OCI-M2 (cell line): Measurements from ENCODE around the gene GRPEL1.
"Not testable (repeated sequence)": the region's sequence is repeated elsewhere in the genome, so short reads cannot be mapped to it uniquely, and the experiment has no call there.

ENCODE experiments used
- DNase-seq: peaks from one replicate; lab custom pipeline; 2025; ENCODE audit not compliant: unreplicated experiment; lab: John Stamatoyannopoulos, UW

GRPEL1 gene

DNA sequence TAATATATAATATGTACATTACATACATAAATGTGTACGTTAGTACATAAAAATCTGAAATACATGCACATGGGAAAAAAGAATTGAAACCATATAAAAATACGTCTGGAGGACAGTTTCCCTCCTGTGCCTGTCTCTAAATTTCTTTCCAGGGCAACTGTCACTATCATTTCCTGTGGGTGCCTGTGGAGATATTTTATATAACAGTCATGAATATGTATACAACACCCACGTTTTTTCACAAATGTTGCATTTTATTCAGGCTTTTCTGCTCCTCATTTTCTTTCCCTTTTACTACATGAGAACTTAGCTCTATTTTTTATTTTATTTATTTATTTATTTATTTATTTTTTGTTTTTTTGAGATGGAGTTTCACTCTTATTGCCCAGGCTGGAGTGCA, 24.2 kb upstream of the GRPEL1 start:
- DNase-seq: no peak

GRCh38 chr4:7089213-7089986, 21.5 kb upstream of the GRPEL1 start:
- DNase-seq: no peak

GRCh38 chr4:7087036-7087435, 19.2 kb upstream of the GRPEL1 start:
- no peak for DNase-seq

DNA sequence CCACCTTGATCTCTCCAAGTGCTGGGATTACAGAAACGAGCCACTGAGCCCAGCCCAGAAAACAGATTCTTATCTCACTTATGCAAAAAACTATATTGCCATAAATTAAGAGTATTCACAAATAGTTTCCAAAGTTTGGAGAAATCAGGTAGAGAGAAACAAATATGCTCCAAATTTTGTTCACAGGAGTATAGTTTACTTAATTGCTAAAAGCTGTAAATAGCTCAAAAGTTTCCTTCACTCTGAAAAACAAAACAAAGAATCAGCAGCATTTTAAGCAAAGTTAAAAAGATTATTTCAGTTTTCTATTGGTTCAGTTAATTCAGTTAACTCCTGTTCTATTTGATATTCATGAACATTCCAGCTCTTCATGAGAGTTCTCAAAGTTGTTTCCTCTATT, 18.5 kb upstream of the GRPEL1 start:
- no peak for DNase-seq

GRCh38 chr4:7084564-7084961, 16.7 kb upstream of the GRPEL1 start:
- DNase-seq: not testable (repeated sequence)

DNA sequence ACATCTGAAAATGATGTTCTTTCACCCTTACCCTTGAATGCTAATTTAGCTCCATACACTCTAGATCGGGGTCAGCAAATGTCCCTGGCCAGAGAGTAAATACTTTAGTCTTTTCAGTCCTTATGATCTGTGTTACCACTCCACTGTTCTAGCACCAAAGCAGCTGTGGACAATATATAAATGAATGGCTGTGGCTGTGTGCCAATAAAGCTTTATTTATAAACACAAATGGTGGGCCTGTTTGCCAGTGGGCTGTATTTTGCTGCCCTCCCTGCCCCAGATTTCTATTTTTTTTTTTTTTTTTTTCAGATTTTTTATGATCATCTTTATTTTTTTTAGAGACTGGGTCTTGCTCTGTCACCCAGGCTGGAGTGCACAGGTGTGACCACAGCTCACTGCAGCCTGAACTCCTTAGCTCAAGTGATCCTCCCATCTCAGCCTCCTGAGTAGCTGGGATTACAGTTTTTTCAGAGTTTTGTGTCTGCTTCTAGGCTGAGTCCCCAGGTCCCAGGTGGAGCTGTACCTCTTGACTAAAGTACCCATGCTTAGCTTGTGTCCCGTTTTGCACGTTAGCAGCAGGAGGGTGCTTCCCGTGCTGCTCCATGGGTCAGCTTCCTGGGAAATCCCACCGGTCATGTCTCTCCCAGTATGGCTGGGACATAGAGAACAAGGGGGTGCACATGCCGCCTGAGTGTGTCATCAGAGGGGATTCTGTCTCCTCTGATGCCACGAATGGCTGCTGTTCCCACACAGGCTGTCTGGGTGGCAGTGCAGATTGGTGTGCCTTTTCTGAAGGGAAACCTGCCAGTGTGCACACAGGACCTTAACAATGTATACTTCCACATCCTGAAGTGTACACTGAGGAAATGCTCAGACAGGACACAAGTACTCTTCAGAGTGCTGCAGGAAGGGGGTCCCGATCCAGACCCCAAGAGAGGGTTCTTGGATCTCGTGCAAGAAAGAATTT, 16.0 kb upstream of the GRPEL1 start:
- DNase-seq: no peak

DNA sequence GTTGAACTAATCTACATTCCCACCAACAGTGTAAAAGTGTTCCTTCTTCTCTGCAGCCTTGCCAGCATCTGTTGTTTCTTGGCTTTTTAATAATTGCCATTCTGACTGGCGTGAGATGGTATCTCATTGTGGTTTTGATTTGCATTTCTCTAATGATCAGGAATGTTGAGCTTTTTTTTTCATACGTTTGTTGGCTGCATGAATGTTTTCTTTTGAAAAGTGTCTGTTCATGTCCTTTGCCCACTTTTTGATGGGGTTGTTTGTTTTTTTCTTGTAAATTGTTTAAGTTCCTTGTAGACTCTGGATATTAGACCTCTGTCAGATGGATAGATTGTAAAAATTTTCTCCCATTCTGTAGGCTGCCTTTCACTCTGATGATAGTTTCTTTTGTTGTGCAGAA, 12.0 kb upstream of the GRPEL1 start:
- not testable (repeated sequence) for DNase-seq

DNA sequence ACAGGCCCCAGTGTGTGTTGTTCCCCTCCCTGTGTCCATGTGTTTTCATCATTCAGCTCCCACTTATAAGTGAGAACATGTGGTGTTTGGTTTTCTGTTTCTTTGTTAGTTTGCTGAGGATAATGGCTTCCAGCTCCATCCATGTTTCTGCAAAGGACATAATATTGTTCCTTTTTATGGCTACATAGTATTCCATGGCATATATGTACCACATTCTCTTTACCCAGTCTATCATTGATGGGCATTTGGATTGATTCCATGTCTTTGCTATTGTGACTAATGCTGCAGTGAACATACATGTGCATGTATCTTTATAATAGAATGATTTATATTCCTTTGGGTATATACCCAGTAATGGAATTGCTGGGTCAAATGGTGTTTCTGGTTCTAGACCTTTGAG, 11.6 kb upstream of the GRPEL1 start:
- not testable (repeated sequence) for DNase-seq

DNA sequence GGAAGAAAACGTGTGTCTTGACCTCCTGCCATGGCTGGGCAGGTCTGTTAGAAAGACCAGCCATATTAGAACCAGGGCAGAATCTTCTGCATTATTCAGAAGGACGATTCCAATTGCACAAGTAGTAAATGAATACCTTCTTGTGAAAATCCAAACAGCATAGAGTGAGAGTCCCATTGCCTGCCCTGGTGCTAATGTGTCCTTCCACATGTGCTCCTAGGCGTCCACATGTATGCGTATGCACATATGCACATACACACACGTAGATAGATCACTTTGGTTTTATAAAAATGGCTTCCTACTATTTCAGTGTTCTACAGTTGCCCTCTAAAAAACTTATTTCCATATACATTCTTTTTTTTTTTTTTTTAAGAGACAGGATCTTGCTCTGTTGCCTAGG, 10.2 kb upstream of the GRPEL1 start:
- no peak for DNase-seq

DNA sequence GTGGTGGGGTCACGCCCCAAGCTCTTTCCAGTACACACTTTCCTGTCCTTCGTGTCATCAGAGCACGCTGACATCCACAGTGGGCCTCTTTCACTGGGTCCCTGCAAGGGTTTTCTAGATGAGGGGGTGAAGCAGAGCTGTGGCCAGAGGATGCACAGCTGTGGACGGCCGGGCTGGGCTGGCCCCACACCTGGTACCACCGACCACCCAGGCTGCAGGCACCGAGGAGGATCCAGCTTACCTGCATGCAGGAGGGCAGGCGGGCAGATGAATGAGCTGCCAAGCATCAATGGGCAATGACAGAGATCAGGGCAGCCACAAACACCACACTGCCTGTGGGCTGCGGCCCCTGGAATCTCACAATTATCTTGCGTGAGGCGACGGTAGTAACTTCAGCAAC, 9.5 kb upstream of the GRPEL1 start:
- DNase-seq: no peak

DNA sequence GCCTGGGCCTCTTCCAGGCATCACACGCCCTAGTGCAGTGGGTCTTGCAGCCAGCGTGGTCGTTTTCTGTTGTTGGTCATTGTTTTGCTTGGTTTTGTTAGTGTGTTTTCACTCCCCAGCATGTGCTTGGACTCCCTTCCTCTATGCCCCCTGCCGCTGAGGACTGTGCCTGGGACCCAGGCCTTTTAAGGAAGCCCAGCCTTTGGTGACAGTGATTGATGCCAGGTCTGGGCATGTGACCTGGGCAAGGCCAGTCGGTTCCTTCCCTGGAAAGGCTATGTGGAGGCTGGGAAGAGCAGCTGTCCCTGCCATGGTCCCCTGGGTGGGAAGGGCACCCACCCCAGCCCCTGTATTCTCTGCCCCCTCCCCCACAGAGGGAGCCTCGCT, 8.8 kb upstream of the GRPEL1 start:
- DNase-seq: no peak

DNA sequence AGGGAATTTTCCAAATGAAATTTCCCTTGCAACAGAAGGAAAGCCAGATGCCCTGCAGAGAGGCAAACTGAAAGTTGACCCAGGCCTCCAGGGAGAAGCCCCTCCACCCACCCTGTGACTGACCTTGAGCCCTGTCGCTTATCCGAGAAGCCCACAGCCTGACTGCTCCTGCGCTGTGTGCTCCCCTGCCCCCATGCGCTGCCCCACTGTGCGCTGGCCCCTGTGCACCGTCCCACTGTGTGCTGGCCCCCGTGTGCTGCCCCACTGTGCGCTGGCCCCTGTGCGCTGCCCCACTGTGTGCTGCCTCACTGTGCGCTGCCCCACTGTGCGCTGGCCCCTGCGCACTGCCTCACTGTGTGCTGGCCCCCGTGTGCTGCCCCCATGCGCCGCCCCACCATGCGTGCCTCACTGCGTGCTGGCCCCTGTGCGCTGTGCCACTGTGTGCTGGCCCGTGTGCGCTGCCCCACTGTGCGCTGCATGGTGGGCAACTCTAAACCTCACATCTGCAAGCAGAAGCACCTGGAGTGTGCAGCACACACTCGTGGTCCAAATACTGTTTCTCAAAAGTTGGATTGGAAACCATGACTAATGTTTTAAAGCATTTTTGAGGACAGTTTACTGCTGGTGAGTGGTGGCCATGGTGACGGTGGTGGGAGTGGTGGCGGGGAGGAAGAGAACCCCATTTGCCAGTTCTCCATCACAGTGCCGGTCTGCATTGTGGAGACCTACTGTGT, 8.3 kb upstream of the GRPEL1 start:
- no peak for DNase-seq

DNA sequence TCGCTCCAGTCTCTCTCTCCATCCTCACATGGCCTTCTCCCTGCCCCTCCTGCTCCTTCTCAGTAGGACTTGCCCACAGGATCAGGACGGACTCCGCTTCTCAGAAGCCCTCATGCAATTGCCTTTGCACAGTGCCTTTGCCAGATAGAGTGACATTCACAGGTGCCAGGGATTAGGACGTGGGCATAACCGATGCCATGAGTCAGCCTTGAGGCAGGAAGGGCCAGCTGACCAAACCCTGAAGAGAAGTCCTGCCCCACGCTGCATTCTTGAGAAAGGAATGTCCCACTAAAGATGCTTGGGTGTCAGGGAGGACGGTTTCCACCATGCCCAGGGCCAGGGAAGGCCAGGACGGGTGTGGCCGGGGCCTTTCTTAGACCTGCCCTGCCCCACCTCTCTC, 6.6 kb upstream of the GRPEL1 start:
- DNase-seq: no peak

DNA sequence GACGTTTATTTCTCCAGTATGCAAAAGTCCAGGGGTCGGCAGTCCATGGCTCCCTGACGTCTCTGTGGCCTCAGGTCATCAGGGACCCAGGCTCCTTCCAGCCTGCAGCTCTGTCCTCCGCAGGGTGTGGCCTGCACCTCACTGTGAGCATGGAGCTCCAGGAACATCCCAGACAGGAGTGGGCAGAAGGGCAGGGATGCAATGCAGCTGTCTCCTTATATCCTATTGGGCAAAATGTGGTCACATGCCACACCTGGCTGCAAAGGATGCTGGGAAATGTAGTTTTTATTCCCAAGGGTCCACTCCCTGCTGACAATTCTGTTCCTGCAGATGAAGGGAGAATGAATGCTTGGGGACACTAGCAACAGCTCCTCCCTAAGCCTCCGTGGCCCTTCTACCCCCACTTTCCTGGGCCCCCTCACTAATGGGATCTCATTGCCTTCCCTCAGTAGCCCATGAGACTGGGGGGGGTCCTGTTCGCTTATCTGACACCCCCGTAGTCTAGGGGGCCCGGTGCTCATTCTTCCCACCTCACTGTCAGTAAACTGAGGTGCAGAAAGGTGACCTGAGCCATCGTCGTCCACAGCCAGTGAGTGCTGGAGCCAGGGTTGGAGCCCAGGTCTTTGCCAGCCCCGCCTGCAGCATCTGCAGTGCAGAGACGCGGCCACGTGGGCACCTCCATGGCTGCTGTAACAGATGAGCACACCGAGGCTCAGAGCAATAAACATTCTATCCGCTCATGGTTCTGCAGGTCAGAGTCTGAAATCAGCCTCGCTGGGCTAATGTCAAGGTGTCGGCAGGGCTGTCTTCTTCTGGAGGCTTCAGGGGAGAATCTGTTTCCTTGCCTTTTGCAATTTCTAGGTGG, 5.9 kb upstream of the GRPEL1 start:
- DNase-seq: no peak

DNA sequence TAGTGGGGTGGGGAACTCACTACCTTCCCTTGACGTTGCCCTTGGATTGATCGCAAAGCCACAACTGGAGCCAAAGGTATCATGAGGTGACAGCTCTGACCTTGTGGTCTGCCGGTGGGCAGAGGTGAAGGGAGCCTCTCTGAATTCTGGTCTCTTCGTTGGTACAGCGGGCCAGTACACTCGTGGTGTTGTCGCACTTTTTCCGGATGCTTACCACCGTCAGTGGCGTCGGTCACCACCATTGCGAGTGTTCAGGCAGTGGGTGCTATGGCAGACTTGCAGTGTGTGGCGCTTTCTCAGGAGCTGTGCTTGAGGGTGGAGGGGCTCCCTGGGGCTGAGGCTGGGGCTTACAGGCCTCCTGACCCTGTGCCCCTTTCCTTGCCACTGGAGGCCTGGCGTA, 5.2 kb upstream of the GRPEL1 start:
- no peak for DNase-seq

GRCh38 chr4:7070729-7071511, 3.1 kb upstream of the GRPEL1 start:
- DNase-seq: no peak

GRCh38 chr4:7068883-7069282, 1.0 kb upstream of the GRPEL1 start:
- DNase-seq: no peak

DNA sequence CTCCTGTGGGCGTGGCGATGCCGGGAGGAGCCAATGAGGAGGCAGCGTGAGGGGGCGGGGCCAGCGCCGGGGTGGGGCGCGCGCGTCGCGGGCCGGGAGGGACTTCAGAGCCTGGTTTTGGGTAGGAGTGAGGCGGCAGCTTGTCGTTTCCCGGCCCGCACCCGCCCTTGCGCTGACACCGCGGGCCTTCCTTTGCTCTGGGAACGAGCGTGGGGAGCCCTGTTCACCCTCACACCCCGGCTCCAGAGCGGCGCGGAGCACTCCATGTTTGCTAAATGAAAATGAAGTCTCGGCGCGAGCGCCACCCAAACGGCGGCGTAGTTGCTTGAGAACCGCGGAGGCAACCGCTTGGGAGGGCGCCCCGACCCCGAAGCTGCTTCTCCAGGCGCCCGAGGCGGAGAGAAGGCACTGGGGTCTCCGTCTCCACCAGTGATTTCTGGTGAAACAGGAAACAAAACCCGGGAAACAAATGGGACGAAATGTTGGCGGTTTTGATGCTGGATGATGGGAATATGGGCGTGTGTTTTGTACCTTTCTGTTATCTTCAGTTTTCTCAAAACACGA, 497 bp upstream of the GRPEL1 start:
- no peak for DNase-seq

DNA sequence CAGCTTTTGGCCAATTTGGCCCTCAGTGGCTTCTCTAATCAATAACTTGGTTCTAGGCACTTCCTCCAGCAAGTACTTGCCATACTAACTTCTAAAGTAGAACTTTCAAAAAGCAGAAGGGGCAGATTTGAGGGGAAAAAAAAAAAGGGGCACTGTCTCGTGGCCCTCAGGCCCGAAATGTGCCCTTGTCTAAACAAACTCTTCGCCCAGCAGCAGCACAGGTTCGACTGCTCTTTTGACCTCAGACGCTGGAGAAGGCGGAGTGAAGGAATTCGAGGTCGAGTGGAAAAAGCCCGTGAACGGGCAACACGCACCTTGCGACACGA, 775 bp downstream of the GRPEL1 start:
- DNase-seq: no peak

GRCh38 chr4:7066493-7066892, 1.4 kb downstream of the GRPEL1 start:
- no peak for DNase-seq
